ENCODE results near the gene PM20D1.

Gene PM20D1

DNA sequence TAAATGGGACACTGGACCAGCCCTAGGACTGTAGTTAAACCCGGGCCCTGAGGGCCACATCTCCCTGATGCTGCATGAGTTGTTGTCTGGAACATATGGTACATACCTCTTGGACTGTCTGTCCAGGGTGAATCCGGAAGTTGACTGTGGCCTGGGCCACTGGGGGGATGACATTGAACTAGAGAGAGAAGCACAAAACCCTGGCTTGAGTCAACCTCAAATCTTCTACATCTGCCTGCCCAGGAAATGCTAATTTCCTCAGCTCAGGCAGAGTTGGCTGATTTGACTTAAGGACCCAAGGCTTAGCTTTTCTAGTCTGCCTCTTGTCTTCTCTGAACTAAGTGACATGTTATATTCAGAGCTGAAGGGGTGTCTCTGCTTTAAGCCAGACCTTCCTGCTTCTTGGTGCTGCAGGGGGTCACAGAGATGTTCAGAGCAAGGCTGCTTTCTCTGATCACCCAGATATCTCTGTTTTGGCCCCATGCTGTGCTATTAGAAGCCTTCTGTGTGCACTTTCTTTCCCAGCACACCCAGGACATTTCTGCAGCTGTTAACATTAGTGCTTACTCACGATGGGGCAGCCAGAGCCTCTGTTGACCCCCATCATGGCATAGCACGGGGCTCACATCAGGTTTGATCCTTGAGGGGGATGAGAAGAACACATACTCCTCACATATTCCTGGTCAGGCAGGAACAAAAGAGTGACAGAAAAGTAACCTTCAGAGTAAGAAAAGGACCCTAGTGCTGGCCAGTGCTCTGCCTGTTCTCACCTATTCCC lies 9.6 kb downstream of the PM20D1 start:
- ATAC-seq (ENCODE audit: low read depth) (no peak), DNase-seq (ENCODE audit: low spot score) (no peak)
- H3K9me3 ChIP-seq (ENCODE audit: severe bottlenecking): no peaks in the 10 kb centered on the region
- H3K4me1 ChIP-seq (ENCODE audit: insufficient read depth, poor library complexity, severe bottlenecking): no peaks in the 10 kb centered on the region
- H3K27ac ChIP-seq (ENCODE audit: poor library complexity, severe bottlenecking): no peak overlapping the region
- no peaks in the 10 kb centered on the region for H3K36me3 ChIP-seq (ENCODE audit: low read depth)
- H3K4me3 ChIP-seq (ENCODE audit: severe bottlenecking): no peak overlapping the region
- no peaks in the 10 kb centered on the region for H3K27me3 ChIP-seq (ENCODE audit: insufficient read depth, poor library complexity, severe bottlenecking)
- TF ChIP-seq, protein P1, sequence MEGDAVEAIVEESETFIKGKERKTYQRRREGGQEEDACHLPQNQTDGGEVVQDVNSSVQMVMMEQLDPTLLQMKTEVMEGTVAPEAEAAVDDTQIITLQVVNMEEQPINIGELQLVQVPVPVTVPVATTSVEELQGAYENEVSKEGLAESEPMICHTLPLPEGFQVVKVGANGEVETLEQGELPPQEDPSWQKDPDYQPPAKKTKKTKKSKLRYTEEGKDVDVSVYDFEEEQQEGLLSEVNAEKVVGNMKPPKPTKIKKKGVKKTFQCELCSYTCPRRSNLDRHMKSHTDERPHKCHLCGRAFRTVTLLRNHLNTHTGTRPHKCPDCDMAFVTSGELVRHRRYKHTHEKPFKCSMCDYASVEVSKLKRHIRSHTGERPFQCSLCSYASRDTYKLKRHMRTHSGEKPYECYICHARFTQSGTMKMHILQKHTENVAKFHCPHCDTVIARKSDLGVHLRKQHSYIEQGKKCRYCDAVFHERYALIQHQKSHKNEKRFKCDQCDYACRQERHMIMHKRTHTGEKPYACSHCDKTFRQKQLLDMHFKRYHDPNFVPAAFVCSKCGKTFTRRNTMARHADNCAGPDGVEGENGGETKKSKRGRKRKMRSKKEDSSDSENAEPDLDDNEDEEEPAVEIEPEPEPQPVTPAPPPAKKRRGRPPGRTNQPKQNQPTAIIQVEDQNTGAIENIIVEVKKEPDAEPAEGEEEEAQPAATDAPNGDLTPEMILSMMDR (IDR thresholded peaks at IDR 0.05; ENCODE audit: poor library complexity, severe bottlenecking): no peak

GRCh38 chr1:205837382-205837970 lies 12.5 kb downstream of the PM20D1 start:
- Histone ChIP-seq H3K27me3 (ENCODE audit: insufficient read depth, poor library complexity, severe bottlenecking) (no peaks in the 10 kb centered on the region), H3K4me1 (ENCODE audit: insufficient read depth, poor library complexity, severe bottlenecking) (no peaks in the 10 kb centered on the region), H3K27ac (ENCODE audit: poor library complexity, severe bottlenecking) (no peak overlapping the region), H3K36me3 (ENCODE audit: low read depth) (no peaks in the 10 kb centered on the region), H3K9me3 (ENCODE audit: severe bottlenecking) (no peaks in the 10 kb centered on the region), H3K4me3 (ENCODE audit: severe bottlenecking) (no peak overlapping the region)
- DNase-seq (ENCODE audit: low spot score): no peak
- ATAC-seq (ENCODE audit: low read depth): no peak
- TF ChIP-seq, protein P1 (IDR thresholded peaks at IDR 0.05; ENCODE audit: poor library complexity, severe bottlenecking): no peak

DNA sequence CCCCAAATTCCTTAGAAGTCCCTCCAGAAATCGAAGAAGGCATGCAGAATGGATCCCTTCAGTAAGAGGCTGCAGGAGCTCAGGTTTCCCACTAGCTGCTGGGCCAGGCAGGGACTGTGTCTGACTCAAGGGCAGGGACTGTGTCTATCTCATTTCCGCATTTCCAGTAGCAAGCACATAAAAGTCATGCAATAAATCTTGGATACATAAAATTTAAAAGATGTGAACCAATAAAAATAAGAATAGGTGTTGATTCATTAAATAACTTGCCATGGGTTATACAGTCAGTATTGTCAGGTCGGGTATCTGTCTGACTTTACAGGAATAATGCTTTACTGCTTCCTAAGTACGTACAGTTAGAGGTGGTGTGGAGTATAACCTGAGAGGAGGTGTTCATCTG lies 15.2 kb downstream of the PM20D1 start:
- H3K27ac ChIP-seq (ENCODE audit: poor library complexity, severe bottlenecking): peak overlapping the region; percentile 28
- no peak for DNase-seq (ENCODE audit: low spot score)
- no peak overlapping the region for H3K4me3 ChIP-seq (ENCODE audit: severe bottlenecking)
- H3K27me3 ChIP-seq (ENCODE audit: insufficient read depth, poor library complexity, severe bottlenecking): no peaks in the 10 kb centered on the region
- H3K36me3 ChIP-seq (ENCODE audit: low read depth): no peaks in the 10 kb centered on the region
- ATAC-seq (ENCODE audit: low read depth): peak; percentile 67; the same call in 2 of the 3 replicates
- H3K4me1 ChIP-seq (ENCODE audit: insufficient read depth, poor library complexity, severe bottlenecking): no peaks in the 10 kb centered on the region
- H3K9me3 ChIP-seq (ENCODE audit: severe bottlenecking): no peaks in the 10 kb centered on the region
- TF ChIP-seq, protein P1 (IDR thresholded peaks at IDR 0.05; ENCODE audit: poor library complexity, severe bottlenecking): no peak

DNA sequence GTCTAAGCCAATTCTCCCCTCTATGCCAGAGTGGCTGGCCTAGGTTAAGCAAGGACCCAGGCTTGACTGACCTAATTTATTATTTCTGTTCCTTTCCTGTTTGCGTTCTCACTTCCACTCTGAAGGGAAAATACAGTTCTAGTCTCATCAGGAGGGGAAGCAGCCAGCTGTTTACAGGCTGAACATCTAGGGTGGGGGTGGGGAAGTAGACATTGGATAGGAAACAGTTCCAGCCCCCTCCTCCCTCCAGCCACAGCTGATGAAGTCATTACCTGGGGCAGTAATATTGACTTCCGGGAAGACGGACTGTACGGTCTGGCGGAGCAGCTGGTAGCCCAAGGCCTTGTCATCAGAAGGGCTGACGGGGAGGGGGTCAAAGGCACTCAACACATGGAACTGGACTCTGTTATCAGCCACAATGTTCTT lies 17.6 kb downstream of the PM20D1 start:
- no peaks in the 10 kb centered on the region for H3K36me3 ChIP-seq (ENCODE audit: low read depth)
- TF ChIP-seq, protein P1 (IDR thresholded peaks at IDR 0.05; ENCODE audit: poor library complexity, severe bottlenecking): no peak
- DNase-seq (ENCODE audit: low spot score) (no peak), ATAC-seq (ENCODE audit: low read depth) (no peak)
- H3K27ac ChIP-seq (ENCODE audit: poor library complexity, severe bottlenecking): no peak overlapping the region
- no peaks in the 10 kb centered on the region for H3K9me3 ChIP-seq (ENCODE audit: severe bottlenecking)
- H3K27me3 ChIP-seq (ENCODE audit: insufficient read depth, poor library complexity, severe bottlenecking): no peaks in the 10 kb centered on the region
- H3K4me1 ChIP-seq (ENCODE audit: insufficient read depth, poor library complexity, severe bottlenecking): no peaks in the 10 kb centered on the region
- H3K4me3 ChIP-seq (ENCODE audit: severe bottlenecking): no peak overlapping the region

GRCh38 chr1:205827623-205828022 lies 22.3 kb downstream of the PM20D1 start:
- Histone ChIP-seq H3K36me3 (ENCODE audit: low read depth) (no peaks in the 10 kb centered on the region), H3K4me3 (ENCODE audit: severe bottlenecking) (no peak overlapping the region), H3K9me3 (ENCODE audit: severe bottlenecking) (no peaks in the 10 kb centered on the region), H3K4me1 (ENCODE audit: insufficient read depth, poor library complexity, severe bottlenecking) (no peaks in the 10 kb centered on the region), H3K27ac (ENCODE audit: poor library complexity, severe bottlenecking) (no peak overlapping the region), H3K27me3 (ENCODE audit: insufficient read depth, poor library complexity, severe bottlenecking) (no peaks in the 10 kb centered on the region)
- TF ChIP-seq, protein P1 (IDR thresholded peaks at IDR 0.05; ENCODE audit: poor library complexity, severe bottlenecking): no peak
- DNase-seq (ENCODE audit: low spot score): no peak
- ATAC-seq (ENCODE audit: low read depth): no peak
